ENCODE results near the gene MTR. TPM values are rescaled to one million over a fixed set of nuclear protein-coding genes. Genes with fewer than 3 reads are reported as not detected.

MTR gene
- total and polyA plus RNA-seq, 11 donors = 11.8 to 84.2 (median 47.4) TPM

DNA sequence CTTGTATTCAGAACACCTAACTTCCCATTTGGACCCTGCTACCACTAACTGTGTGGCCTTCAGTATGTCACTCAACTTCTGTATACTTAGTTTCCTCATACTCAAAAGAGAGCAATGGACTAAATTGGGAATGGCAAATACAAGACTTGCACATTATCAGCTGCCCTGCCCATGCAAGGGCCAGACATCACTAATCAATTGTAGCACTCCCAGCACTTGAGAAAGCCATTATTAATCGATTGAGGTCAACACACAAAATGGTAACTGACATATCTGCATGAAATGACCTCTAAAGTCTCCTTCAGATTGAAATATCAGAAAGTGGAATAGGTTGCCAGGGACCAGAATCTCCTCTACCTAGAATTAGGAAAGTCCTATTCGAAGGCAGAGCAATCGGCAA is 149.9 kb downstream of the MTR start:
- Histone ChIP-seq H3K4me3 (no peak overlapping the region), H3K4me1 (no peaks in the 10 kb centered on the region), H3K27me3 (no peaks in the 10 kb centered on the region), H3K36me3 (no peaks in the 10 kb centered on the region), H3K9me3 (peaks cover 0 to 13% (median 0%) of the 10 kb centered on the region in 12 donors), H3K27ac (no peak overlapping the region)
- ATAC-seq (no peak), DNase-seq (no peak)
- intact Hi-C loops (cut with DNase I) = no loop called here
- TF ChIP-seq, protein P1, sequence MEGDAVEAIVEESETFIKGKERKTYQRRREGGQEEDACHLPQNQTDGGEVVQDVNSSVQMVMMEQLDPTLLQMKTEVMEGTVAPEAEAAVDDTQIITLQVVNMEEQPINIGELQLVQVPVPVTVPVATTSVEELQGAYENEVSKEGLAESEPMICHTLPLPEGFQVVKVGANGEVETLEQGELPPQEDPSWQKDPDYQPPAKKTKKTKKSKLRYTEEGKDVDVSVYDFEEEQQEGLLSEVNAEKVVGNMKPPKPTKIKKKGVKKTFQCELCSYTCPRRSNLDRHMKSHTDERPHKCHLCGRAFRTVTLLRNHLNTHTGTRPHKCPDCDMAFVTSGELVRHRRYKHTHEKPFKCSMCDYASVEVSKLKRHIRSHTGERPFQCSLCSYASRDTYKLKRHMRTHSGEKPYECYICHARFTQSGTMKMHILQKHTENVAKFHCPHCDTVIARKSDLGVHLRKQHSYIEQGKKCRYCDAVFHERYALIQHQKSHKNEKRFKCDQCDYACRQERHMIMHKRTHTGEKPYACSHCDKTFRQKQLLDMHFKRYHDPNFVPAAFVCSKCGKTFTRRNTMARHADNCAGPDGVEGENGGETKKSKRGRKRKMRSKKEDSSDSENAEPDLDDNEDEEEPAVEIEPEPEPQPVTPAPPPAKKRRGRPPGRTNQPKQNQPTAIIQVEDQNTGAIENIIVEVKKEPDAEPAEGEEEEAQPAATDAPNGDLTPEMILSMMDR (IDR thresholded peaks at IDR 0.05) = no peak
- TF ChIP-seq POLR2A (IDR thresholded peaks at IDR 0.05) = no peak
- WGBS, 4 donors = 89 to 95% (median 92%) methylated on average over 3 of the region's 3 CpGs

DNA sequence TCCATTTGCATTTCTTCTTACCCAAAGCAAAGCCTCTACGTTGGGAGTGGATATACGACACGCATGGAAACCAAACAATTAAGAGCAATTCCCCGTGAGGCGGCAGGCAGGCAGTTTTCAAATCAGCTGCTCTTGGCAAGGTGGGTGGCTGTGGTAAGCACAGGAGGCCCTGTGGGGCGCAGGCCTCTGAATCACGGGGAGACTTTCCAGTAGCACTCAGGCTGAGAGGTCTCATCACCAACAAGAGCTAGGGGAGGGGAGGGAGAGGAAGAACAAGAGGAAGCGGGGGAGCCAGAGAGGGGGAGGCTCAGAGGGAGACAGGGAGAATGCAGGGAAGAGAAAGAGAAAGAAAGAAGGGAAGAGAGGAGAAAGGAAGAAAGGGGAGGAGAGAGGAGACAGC is 152.7 kb downstream of the MTR start:
- ATAC-seq (no peak), DNase-seq (no peak)
- Histone ChIP-seq H3K36me3 (no peaks in the 10 kb centered on the region), H3K4me1 (peaks cover 0 to 8% (median 0%) of the 10 kb centered on the region in 12 donors), H3K27me3 (no peaks in the 10 kb centered on the region), H3K4me3 (no peak overlapping the region), H3K9me3 (no peaks in the 10 kb centered on the region), H3K27ac (no peak overlapping the region)
- WGBS, 4 donors = 54 to 71% (median 67%) methylated on average over 8 of the region's 8 CpGs
- intact Hi-C loops (cut with DNase I) = no loop called here
- TF ChIP-seq POLR2A (IDR thresholded peaks at IDR 0.05) = no peak
- TF ChIP-seq, protein P1 (IDR thresholded peaks at IDR 0.05) = no peak

DNA sequence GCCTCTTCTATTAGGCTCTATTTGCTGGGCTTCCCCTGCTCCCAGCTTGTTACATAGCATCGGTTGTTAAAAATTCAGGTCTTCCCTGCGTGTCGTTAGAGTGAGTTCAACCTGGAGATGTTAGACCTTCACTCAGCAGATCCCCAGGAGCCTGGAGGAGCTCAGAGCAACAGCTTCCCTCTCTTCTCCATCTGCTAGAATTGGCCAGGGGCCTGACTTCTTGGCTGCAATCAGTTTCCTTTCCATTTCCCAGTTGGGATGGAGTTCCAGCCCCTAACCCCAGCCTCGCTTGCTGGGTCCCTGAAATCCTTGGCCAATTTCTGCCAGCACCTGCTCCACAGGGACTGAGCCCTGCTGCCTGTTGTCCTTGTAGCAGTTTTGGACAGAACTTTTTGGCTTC is 153.3 kb downstream of the MTR start:
- no peaks in the 10 kb centered on the region for H3K9me3 ChIP-seq
- no peak overlapping the region for H3K27ac ChIP-seq
- H3K4me3 ChIP-seq = no peak overlapping the region
- WGBS, 4 donors = 60 to 90% (median 76%) methylated on average over 4 of the region's 4 CpGs
- no peaks in the 10 kb centered on the region for H3K36me3 ChIP-seq
- no peaks in the 10 kb centered on the region for H3K27me3 ChIP-seq
- H3K4me1 ChIP-seq = peaks cover 0 to 13% (median 0%) of the 10 kb centered on the region in 12 donors
- no peak for DNase-seq
- no peak for ATAC-seq
- TF ChIP-seq, protein P1 (IDR thresholded peaks at IDR 0.05) = no peak
- no peak for TF ChIP-seq POLR2A (IDR thresholded peaks at IDR 0.05)
- intact Hi-C loops (cut with DNase I) = no loop called here

DNA sequence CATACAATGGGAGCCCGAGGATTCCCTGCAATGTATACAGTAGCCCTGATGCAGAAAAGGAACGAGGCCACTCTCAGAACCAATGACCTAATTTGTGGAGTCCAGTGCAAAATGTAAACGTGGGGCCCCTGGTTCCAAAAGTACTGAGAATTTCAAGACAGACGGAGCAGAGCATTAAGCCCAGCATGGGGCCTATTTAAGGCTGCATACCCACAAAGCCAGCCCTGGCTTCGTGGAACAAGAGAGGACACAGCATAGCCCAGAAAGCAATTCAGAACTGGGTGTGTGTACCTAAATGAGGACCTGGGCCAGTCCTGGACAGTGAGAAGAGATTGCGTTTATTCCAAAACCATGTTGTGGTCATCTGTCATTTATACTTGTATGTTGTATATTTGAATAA is 153.9 kb downstream of the MTR start:
- Histone ChIP-seq H3K27me3 (no peaks in the 10 kb centered on the region), H3K9me3 (peaks cover 0 to 2% (median 0%) of the 10 kb centered on the region in 12 donors), H3K4me3 (no peak overlapping the region), H3K4me1 (peaks cover 0 to 15% (median 0%) of the 10 kb centered on the region in 12 donors), H3K36me3 (no peaks in the 10 kb centered on the region), H3K27ac (no peak overlapping the region)
- TF ChIP-seq POLR2A (IDR thresholded peaks at IDR 0.05) = no peak
- TF ChIP-seq, protein P1 (IDR thresholded peaks at IDR 0.05) = no peak
- intact Hi-C loops (cut with DNase I) = no loop called here
- 73 to 83% (median 75%) methylated on average over 6 of the region's 6 CpGs for WGBS, 4 donors
- DNase-seq (no peak), ATAC-seq (no peak)

All from heart left ventricle (tissue), 16 donors.